Esophagus (tissue), 2 donors: Measurements from ENCODE around the gene ATG2B. TPM values are rescaled to one million over a fixed set of nuclear protein-coding genes. Genes with fewer than 3 reads are reported as not detected.

Experiments
- H3K27ac ChIP-seq, 2 donors: one replicate each; pipeline ENCODE4 v1.5.1; 2013; ENCODE audit warnings: low read depth in 2 of 2, mild to moderate bottlenecking in 2 of 2, inconsistent platforms in 1 of 2, low read length in 1 of 2, moderate library complexity in 1 of 2
- H3K27me3 ChIP-seq, 2 donors: one replicate each; pipeline ENCODE4 v1.6.1; 2013; ENCODE audit warnings: low read length in 2 of 2, control low read depth in 1 of 2, mild to moderate bottlenecking in 1 of 2; ENCODE audit not compliant: insufficient read depth in 2 of 2, control insufficient read depth in 1 of 2
- H3K36me3 ChIP-seq, 2 donors: one replicate each; pipeline ENCODE4 v1.6.1; 2013; ENCODE audit warnings: low read length in 1 of 2; ENCODE audit not compliant: control insufficient read depth in 2 of 2, insufficient read depth in 2 of 2
- H3K4me1 ChIP-seq, 2 donors: one replicate each; pipeline ENCODE4 v1.6.1; 2013; ENCODE audit warnings: low read length in 1 of 2; ENCODE audit not compliant: control insufficient read depth in 2 of 2, insufficient read depth in 2 of 2
- H3K4me3 ChIP-seq, 2 donors: one replicate each; pipeline ENCODE4 v1.5.1; 2013; ENCODE audit warnings: low read length in 2 of 2, mild to moderate bottlenecking in 2 of 2, low read depth in 1 of 2, moderate library complexity in 1 of 2
- H3K9me3 ChIP-seq, 2 donors: one replicate each; pipeline ENCODE4 v1.6.1; 2013; ENCODE audit warnings: mild to moderate bottlenecking in 2 of 2, low read depth in 1 of 2, low read length in 1 of 2, moderate library complexity in 1 of 2; ENCODE audit not compliant: control insufficient read depth in 2 of 2, insufficient read depth in 1 of 2
- WGBS, 2 donors: extraction: QIAGEN DNeasy Blood & Tissue Kit; methylation state at CpG; one replicate each; pipeline ENCODE4 v1.1.7; 2013; 5-methylcytosine and 5-hydroxymethylcytosine counted together
- polyA plus RNA-seq, 2 donors: library from polyadenylated mRNA; stranded (reverse); fragments of 200-250 nt; gene quantifications; one replicate each; pipeline ENCODE4 v1.2.3, GENCODE V29; 2013
- donor health status: healthy with polysubstance abuse.
- donor health status: Bipolar disorder and iron deficiency.

ATG2B gene
- polyA plus RNA-seq, 2 donors, result 2.9 to 3.3 TPM

- H3K36me3 ChIP-seq, result no peaks in the 10 kb centered on the region
- 84% methylated on average over 3 of the region's 3 CpGs for WGBS, 2 donors
- no peak overlapping the region for H3K4me3 ChIP-seq
- no peaks in the 10 kb centered on the region for H3K4me1 ChIP-seq
- no peak overlapping the region for H3K27ac ChIP-seq
- no peaks in the 10 kb centered on the region for H3K27me3 ChIP-seq
- no peaks in the 10 kb centered on the region for H3K9me3 ChIP-seq
Observed at GRCh38 chr14:96341323-96341722, 21.8 kb downstream of the ATG2B start.

- no peaks in the 10 kb centered on the region for H3K4me1 ChIP-seq
- no peaks in the 10 kb centered on the region for H3K9me3 ChIP-seq
- H3K4me3 ChIP-seq, result no peak overlapping the region
- 96 to 97% methylated on average over 1 of the region's 1 CpG for WGBS, 2 donors
- no peaks in the 10 kb centered on the region for H3K36me3 ChIP-seq
- no peak overlapping the region for H3K27ac ChIP-seq
- no peaks in the 10 kb centered on the region for H3K27me3 ChIP-seq
Observed at GRCh38 chr14:96338551-96338950, 24.6 kb downstream of the ATG2B start.

- no peaks in the 10 kb centered on the region for H3K4me1 ChIP-seq
- 95% methylated on average over 7 of the region's 7 CpGs for WGBS, 2 donors
- peaks cover 5% of the 10 kb centered on the region in 2 donors for H3K36me3 ChIP-seq
- H3K27ac ChIP-seq, result no peak overlapping the region
- no peaks in the 10 kb centered on the region for H3K27me3 ChIP-seq
- H3K4me3 ChIP-seq, result no peak overlapping the region
- no peaks in the 10 kb centered on the region for H3K9me3 ChIP-seq
Observed at GRCh38 chr14:96324219-96324618, 38.9 kb downstream of the ATG2B start.

GRCh38 chr14:96320605-96321004 is 42.5 kb downstream of the ATG2B start:
- H3K4me1 ChIP-seq, result no peaks in the 10 kb centered on the region
- no peak overlapping the region for H3K27ac ChIP-seq
- no peaks in the 10 kb centered on the region for H3K9me3 ChIP-seq
- H3K4me3 ChIP-seq, result no peak overlapping the region
- 79 to 85% methylated on average over 1 of the region's 1 CpG for WGBS, 2 donors
- H3K27me3 ChIP-seq, result no peaks in the 10 kb centered on the region
- peaks cover 9 to 15% of the 10 kb centered on the region in 2 donors for H3K36me3 ChIP-seq

DNA sequence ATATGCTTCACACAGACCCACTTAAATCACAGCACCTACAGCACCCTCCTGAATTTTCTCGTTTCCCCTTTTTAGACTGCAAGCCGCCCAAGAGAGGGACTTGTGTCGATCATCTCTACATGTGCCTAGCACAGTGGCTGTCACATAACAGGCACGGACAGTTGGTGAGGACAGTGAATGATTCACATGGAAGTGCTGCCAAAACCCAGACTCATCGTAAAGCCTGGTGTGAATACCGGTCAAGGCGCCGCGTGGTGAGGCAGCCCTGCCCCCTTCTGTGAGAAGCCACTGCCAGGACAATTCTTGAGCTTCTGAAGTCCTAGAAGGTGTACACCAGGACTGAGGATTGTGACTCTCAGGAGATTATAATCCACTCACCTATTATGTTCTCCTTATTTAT is 44.3 kb downstream of the ATG2B start:
- Histone ChIP-seq H3K4me1 (no peaks in the 10 kb centered on the region), H3K9me3 (no peaks in the 10 kb centered on the region), H3K4me3 (no peak overlapping the region), H3K27me3 (no peaks in the 10 kb centered on the region), H3K36me3 (peaks cover 12 to 15% of the 10 kb centered on the region in 2 donors), H3K27ac (no peak overlapping the region)
- WGBS, 2 donors, result 90 to 92% methylated on average over 9 of the region's 9 CpGs

DNA sequence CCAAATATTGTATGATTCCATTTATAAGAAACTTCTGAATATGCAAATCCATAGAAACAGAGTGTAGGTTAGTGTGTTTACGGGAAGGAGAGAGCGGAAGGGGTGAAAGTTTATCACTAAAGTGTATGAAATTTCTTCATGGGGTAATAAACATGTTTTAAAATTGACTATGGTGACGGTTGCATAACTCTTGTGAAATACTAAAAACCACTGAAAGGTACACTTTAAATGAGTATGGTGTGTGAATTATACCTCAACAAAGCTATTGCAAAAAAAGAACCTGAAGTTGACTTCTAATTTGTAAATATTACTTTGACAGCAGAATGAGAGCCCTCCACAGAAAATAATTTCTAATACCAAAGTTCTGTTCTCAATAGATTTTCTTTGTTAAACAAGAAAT is 47.1 kb downstream of the ATG2B start:
- WGBS, 2 donors, result 94 to 96% methylated on average over 3 of the region's 3 CpGs
- Histone ChIP-seq H3K27me3 (no peaks in the 10 kb centered on the region), H3K4me1 (no peaks in the 10 kb centered on the region), H3K9me3 (no peaks in the 10 kb centered on the region), H3K27ac (no peak overlapping the region), H3K4me3 (no peak overlapping the region), H3K36me3 (peaks cover 7 to 12% of the 10 kb centered on the region in 2 donors)

DNA sequence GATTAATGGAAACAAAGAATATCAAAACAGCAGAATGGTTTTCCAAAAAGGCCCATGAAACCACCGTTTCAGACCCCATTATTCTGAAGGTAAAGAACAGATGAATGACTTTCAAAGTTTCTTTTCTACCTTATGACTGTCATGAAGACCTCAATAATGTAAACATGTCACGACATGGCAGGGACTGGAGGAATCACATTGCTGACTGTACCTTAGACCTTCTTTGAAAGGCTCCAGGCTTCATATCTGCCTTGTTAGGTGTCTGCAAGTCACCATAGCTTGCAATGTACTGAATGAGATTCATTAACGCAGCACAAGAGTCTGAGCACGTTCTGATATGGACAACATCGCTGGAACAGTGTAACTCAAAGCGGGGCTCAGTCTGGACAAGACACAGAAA is 52.2 kb downstream of the ATG2B start:
- H3K36me3 ChIP-seq, result peaks cover 6 to 10% of the 10 kb centered on the region in 2 donors
- no peaks in the 10 kb centered on the region for H3K9me3 ChIP-seq
- H3K4me3 ChIP-seq, result no peak overlapping the region
- H3K4me1 ChIP-seq, result no peaks in the 10 kb centered on the region
- no peak overlapping the region for H3K27ac ChIP-seq
- H3K27me3 ChIP-seq, result no peaks in the 10 kb centered on the region
- 86 to 90% methylated on average over 6 of the region's 6 CpGs for WGBS, 2 donors

- Histone ChIP-seq H3K4me3 (no peak overlapping the region), H3K36me3 (peaks cover 6 to 12% of the 10 kb centered on the region in 2 donors), H3K27ac (no peak overlapping the region), H3K27me3 (no peaks in the 10 kb centered on the region), H3K9me3 (no peaks in the 10 kb centered on the region), H3K4me1 (no peaks in the 10 kb centered on the region)
- WGBS, 2 donors, result 66 to 73% methylated on average over 5 of the region's 5 CpGs
Observed at GRCh38 chr14:96309896-96310330, 53.2 kb downstream of the ATG2B start.

DNA sequence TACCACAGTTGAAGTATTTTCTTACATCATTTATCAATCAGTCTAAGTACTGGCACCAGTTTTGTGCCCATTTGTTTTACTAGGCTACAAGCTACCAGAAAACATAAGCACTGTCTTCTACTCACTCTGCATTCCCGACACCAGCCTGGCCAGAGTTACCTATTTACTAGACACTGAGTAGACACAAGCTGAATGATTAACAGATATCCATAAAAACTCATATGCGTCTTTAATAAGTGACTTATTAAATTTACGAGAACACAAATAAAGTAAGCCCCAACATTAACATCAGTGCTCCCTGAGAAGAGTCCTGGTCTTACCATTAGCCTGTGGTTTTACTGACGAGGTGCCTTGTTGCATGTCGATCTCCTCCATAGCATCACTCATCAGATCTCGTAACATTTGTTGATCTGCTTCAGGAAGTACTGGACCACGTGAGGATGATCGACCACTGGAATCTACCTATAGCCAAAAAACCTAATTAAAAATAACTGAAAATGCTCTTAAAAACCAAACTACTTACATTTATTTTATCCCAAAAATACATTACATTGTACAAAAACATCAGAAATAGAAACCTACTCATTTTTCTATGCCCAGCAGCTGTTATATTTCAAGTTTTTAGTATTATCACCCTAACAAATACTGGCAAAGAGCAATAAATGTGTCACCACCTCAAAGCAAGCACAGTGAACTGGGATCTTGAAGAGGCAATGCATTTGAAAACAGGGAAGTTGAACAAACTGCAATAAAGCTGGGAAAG is 53.8 kb downstream of the ATG2B start:
- Histone ChIP-seq H3K4me3 (no peak overlapping the region), H3K9me3 (no peaks in the 10 kb centered on the region), H3K36me3 (peaks cover 6 to 10% of the 10 kb centered on the region in 2 donors), H3K4me1 (no peaks in the 10 kb centered on the region), H3K27me3 (no peaks in the 10 kb centered on the region), H3K27ac (no peak overlapping the region)
- WGBS, 2 donors, result 79 to 91% methylated on average over 8 of the region's 8 CpGs

DNA sequence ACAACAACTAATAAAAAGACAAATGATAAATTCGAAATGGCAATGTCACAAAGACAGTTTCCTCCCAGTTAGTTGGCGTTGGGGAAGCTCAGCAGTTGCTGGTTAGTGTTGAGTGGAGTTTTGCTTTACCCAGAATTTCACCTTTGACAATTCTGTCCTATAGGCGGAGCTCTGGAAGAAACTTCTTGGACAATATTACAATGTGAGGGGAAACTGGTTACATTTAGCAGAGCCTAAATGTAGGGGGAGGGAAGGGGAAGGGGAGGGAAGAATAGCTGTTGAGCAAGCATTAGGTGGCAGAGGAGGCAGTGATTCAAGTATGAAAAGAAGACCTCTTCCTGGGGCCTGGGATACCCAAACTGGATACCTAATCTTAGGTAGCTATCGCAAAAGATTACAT is 55.7 kb downstream of the ATG2B start:
- Histone ChIP-seq H3K36me3 (peaks cover 10 to 12% of the 10 kb centered on the region in 2 donors), H3K27me3 (no peaks in the 10 kb centered on the region), H3K27ac (no peak overlapping the region), H3K9me3 (no peaks in the 10 kb centered on the region), H3K4me1 (no peaks in the 10 kb centered on the region), H3K4me3 (no peak overlapping the region)
- WGBS, 2 donors, result 76 to 87% methylated on average over 4 of the region's 4 CpGs
